ENCODE results near the gene MAGIX.

GRCh38 chrX:49204017-49204416, 41.5 kb downstream of the MAGIX start:
- TF ChIP-seq POLR2A (IDR thresholded peaks at IDR 0.05) (no peak), CTCF (IDR thresholded peaks at IDR 0.05) (no peak)
